K562 (cell line): ENCODE measurements around the gene TBC1D20. TPM values are rescaled to one million over a fixed set of nuclear protein-coding genes. Genes with fewer than 3 reads are reported as not detected.
A peak's percentile ranks its signal among the peaks of the same experiment; 100 is the strongest.

Experiments
- BDP1 ChIP-seq: IDR thresholded peaks from 3 replicates; pipeline ENCODE4 v1.6.1; 2011; ENCODE audit not compliant: insufficient read length, insufficient read depth
- CCAR2 ChIP-seq: fragments of 200-400 bp; formaldehyde crosslinking; IDR thresholded peaks from 2 replicates; pipeline ENCODE4 v1.6.1; 2017; ENCODE audit warnings: mild to moderate bottlenecking, low read depth, low read length
- CEBPG ChIP-seq, 3 experiments: fragments of 200-800 bp in 1 of 3; sonication (Bioruptor generic) in 1 of 3; sonication (generic) in 1 of 3; formaldehyde crosslinking in 1 of 3; IDR thresholded peaks in 2 of 3; conservative IDR thresholded peaks in 1 of 3; 2 replicates each; pipeline versions ENCODE4 v1.6.1 to v1.8.0; 2016 to 2022; ENCODE audit warnings: missing compliant biosample characterization in 2 of 3, missing genetic modification characterization in 2 of 3, mild to moderate bottlenecking in 1 of 3, missing genetic modification reagents in 1 of 3
- CHD1 ChIP-seq: fragments of 200-600 bp; sonication (generic); IDR thresholded peaks from one replicate; pipeline ENCODE4 v1.6.1; 2012; ENCODE audit warnings: mild to moderate bottlenecking, moderate library complexity, low read length, inconsistent platforms
- CXXC5 ChIP-seq: fragments of 250-450 bp; sonication (Bioruptor Pico); IDR thresholded peaks from 2 replicates; pipeline ENCODE4 v1.8.0; 2022; ENCODE audit warnings: inconsistent platforms, mild to moderate bottlenecking, moderate library complexity
- HDAC1 ChIP-seq, 2 experiments: fragments of 450-650 bp; IDR thresholded peaks; 2 replicates each; pipeline ENCODE4 v1.6.1; 2016 to 2017; ENCODE audit warnings: inconsistent platforms in 1 of 2, mild to moderate bottlenecking in 1 of 2, moderate library complexity in 1 of 2
- IFI16 ChIP-seq: fragments of 250-450 bp; sonication (Bioruptor Pico); IDR thresholded peaks from 2 replicates; pipeline ENCODE4 v2.1.2; 2022; ENCODE audit warnings: mild to moderate bottlenecking, inconsistent platforms
- MEF2A ChIP-seq: IDR thresholded peaks from 2 replicates; pipeline ENCODE4 v1.6.1; 2011; ENCODE audit warnings: low read depth, mild to moderate bottlenecking, low read length, moderate library complexity; ENCODE audit not compliant: control insufficient read depth
- RBFOX2 ChIP-seq: fragments of 200-400 bp; formaldehyde crosslinking; IDR thresholded peaks from 2 replicates; pipeline ENCODE4 v1.6.1; 2017; ENCODE audit warnings: low read depth, mild to moderate bottlenecking, low read length, moderate library complexity
- RBM25 ChIP-seq: fragments of 200-400 bp; formaldehyde crosslinking; IDR thresholded peaks from 2 replicates; pipeline ENCODE4 v1.6.1; 2018; ENCODE audit warnings: low read length, low read depth, moderate library complexity; ENCODE audit not compliant: severe bottlenecking
- RCOR1 ChIP-seq, 2 experiments: IDR thresholded peaks; 2 replicates each; pipeline ENCODE4 v1.6.1; 2012; ENCODE audit warnings: low read depth in 2 of 2, low read length in 2 of 2, borderline replicate concordance in 1 of 2, improper control_type of control experiment in 1 of 2
- SP1 ChIP-seq: sonication (generic); formaldehyde crosslinking; IDR thresholded peaks from 2 replicates; pipeline ENCODE4 v1.8.1; 2022; ENCODE audit warnings: mild to moderate bottlenecking, missing genetic modification reagents
- TEAD2 ChIP-seq: fragments of 450-650 bp; IDR thresholded peaks from 2 replicates; pipeline ENCODE4 v1.6.1; 2016; ENCODE audit warnings: missing genetic modification characterization, control low read depth, missing compliant biosample characterization
- ZNF217 ChIP-seq: sonication (generic); formaldehyde crosslinking; IDR thresholded peaks from 2 replicates; pipeline ENCODE4 v1.8.0; 2022; ENCODE audit warnings: mild to moderate bottlenecking, missing genetic modification reagents
- polyA plus RNA-seq, 8 experiments: library from polyadenylated mRNA; depleted of rRNA in 4 of 8; stranded (reverse) in 5 of 8; unstranded in 3 of 8; fragments of >200 nt; fragmentation: Nextera tagmentation in 2 of 8; fragmentation: Illumina TruSeq in 1 of 8; extraction: Ambion mirVana in 2 of 8; extraction: Trizol in 1 of 8; gene quantifications; 2 replicates each; pipeline versions ENCODE4 v1.2.1 to v1.2.3, GENCODE V29; 2011 to 2014; ENCODE audit warnings: inconsistent platforms in 1 of 8, missing spikeins in 1 of 8
- total RNA-seq, 7 experiments: library from RNA; depleted of rRNA in 6 of 7; stranded (reverse); fragments of >200 nt in 6 of 7; fragmentation: Illumina TruSeq in 2 of 7; extraction: Trizol in 2 of 7; gene quantifications; 2 replicates each; pipeline versions ENCODE4 v1.2.1 to v1.2.3, GENCODE V29; 2011 to 2021; ENCODE audit warnings: low replicate concordance in 1 of 7
- TF ChIP-seq, protein P1 (sequence below): sonication (generic); formaldehyde crosslinking; IDR thresholded peaks from 2 replicates; pipeline ENCODE4 v1.8.1; 2022; ENCODE audit warnings: missing genetic modification reagents
- TF ChIP-seq, protein P2 (sequence below): sonication (generic); formaldehyde crosslinking; IDR thresholded peaks from 2 replicates; pipeline ENCODE4 v1.8.0; 2022; ENCODE audit warnings: missing genetic modification reagents, mild to moderate bottlenecking, moderate library complexity, borderline replicate concordance
- TF ChIP-seq, protein P3 (sequence below): fragments of 250-450 bp; sonication (Bioruptor Pico); IDR thresholded peaks from 2 replicates; pipeline ENCODE4 v1.5.1; 2021; ENCODE audit warnings: mild to moderate bottlenecking
- TF ChIP-seq, protein P4 (sequence below): fragments of 450-650 bp; IDR thresholded peaks from 2 replicates; pipeline ENCODE4 v1.6.1; 2016
- TF ChIP-seq, protein P5 (sequence below): fragments of 450-650 bp; conservative IDR thresholded peaks from 2 replicates; pipeline ENCODE4 v1.6.1; 2016; ENCODE audit warnings: missing genetic modification characterization, low read depth, mild to moderate bottlenecking, control low read depth, missing compliant biosample characterization

Gene TBC1D20
- total and polyA plus RNA-seq, 9 of the 15 experiments (the other 6 are each of a cell fraction or from before 2014, with no cell fraction given) = 7.0 to 25.3 (median 15.1) TPM

DNA sequence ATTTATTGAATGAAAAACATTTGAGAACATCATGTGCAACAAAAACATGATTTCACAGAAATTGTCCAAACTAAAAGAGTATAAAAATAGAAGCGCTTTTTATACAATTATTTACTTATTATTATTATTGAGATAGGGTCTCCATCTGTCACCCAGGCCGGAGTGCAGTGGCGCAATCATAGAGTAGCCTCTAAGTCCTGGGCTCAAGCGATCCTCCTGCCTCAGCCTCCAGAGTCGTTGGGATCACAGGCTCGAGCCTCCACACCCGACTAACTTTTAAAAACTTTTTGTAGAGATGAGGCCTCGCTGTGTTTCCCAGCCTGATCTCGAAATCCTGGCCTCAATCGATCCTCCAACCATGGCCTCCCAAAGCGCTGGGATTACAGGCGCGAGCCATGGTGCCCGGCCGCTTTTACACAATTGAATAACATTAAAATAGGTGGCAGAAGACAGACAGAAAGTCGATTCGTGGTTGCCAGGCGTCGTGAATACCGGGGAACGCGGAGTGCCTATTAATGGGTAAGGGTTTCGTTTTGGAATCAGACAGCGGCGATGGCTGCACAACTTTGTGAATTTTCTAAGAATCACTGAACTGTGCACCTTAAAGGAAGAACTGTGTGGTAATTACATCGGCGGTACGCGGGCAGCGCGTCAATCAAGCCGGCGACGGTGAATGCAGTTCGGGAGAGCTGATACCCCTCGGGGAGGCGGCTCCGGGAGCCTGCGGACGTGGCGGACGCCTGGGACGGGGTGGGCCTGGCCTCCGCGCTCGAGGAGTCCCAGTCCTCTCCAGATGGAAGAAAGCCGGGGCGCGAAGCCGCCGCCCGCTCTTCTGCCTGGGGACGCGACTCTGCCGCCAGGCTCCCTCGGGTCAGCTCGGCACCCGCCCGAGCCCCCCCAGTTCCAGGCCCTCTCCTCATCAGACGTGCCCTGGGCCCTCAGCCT is 807 bp downstream of the TBC1D20 start (continued):
- TF ChIP-seq, protein P1, sequence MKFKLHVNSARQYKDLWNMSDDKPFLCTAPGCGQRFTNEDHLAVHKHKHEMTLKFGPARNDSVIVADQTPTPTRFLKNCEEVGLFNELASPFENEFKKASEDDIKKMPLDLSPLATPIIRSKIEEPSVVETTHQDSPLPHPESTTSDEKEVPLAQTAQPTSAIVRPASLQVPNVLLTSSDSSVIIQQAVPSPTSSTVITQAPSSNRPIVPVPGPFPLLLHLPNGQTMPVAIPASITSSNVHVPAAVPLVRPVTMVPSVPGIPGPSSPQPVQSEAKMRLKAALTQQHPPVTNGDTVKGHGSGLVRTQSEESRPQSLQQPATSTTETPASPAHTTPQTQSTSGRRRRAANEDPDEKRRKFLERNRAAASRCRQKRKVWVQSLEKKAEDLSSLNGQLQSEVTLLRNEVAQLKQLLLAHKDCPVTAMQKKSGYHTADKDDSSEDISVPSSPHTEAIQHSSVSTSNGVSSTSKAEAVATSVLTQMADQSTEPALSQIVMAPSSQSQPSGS (CRISPR knock-in tag) = no peak
- no peak for TF ChIP-seq BDP1
- TF ChIP-seq, protein P2, sequence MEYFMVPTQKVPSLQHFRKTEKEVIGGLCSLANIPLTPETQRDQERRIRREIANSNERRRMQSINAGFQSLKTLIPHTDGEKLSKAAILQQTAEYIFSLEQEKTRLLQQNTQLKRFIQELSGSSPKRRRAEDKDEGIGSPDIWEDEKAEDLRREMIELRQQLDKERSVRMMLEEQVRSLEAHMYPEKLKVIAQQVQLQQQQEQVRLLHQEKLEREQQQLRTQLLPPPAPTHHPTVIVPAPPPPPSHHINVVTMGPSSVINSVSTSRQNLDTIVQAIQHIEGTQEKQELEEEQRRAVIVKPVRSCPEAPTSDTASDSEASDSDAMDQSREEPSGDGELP (CRISPR knock-in tag) = peak; percentile 45; the same call in 1 of the 2 replicates
- no peak for TF ChIP-seq SP1 (CRISPR knock-in tag)
- TF ChIP-seq, protein P3, sequence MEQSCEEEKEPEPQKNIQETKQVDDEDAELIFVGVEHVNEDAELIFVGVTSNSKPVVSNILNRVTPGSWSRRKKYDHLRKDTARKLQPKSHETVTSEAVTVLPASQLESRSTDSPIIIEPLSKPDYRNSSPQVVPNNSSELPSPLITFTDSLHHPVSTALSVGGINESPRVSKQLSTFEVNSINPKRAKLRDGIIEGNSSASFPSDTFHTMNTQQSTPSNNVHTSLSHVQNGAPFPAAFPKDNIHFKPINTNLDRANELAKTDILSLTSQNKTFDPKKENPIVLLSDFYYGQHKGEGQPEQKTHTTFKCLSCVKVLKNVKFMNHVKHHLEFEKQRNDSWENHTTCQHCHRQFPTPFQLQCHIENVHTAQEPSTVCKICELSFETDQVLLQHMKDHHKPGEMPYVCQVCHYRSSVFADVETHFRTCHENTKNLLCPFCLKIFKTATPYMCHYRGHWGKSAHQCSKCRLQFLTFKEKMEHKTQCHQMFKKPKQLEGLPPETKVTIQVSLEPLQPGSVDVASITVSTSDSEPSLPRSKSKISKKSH (CRISPR knock-in tag) = no peak
- no peak for TF ChIP-seq CCAR2
- TF ChIP-seq MEF2A = no peak
- TF ChIP-seq, protein P4, sequence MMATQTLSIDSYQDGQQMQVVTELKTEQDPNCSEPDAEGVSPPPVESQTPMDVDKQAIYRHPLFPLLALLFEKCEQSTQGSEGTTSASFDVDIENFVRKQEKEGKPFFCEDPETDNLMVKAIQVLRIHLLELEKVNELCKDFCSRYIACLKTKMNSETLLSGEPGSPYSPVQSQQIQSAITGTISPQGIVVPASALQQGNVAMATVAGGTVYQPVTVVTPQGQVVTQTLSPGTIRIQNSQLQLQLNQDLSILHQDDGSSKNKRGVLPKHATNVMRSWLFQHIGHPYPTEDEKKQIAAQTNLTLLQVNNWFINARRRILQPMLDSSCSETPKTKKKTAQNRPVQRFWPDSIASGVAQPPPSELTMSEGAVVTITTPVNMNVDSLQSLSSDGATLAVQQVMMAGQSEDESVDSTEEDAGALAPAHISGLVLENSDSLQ = peak; percentile 83
- TF ChIP-seq CHD1 = peak; percentile 91
- peak; percentile 28; the same call in 1 of the 2 replicates for TF ChIP-seq CEBPG (CRISPR knock-in tag; IDR thresholded peaks at IDR 0.05)
- peak in 1 of 2 experiments; percentile 43; a peak in 1 of 4 replicates for TF ChIP-seq CEBPG (tag; conservative IDR thresholded peaks at IDR 0.05 in 1 of 2, IDR thresholded peaks at IDR 0.05 in 1 of 2)
- TF ChIP-seq CXXC5 (CRISPR knock-in tag) = no peak
- TF ChIP-seq RCOR1 (IDR thresholded peaks at IDR 0.05; ENCODE audit: borderline replicate concordance in 1 of 2, low read depth in 2 of 2, low read length in 2 of 2) = peak in 1 of 2 experiments; percentile 31; a peak in 1 of 4 replicates
- peak; percentile 61 for TF ChIP-seq RBM25
- TF ChIP-seq ZNF217 = no peak
- TF ChIP-seq RBFOX2 = peak; percentile 78
- TF ChIP-seq, protein P5, sequence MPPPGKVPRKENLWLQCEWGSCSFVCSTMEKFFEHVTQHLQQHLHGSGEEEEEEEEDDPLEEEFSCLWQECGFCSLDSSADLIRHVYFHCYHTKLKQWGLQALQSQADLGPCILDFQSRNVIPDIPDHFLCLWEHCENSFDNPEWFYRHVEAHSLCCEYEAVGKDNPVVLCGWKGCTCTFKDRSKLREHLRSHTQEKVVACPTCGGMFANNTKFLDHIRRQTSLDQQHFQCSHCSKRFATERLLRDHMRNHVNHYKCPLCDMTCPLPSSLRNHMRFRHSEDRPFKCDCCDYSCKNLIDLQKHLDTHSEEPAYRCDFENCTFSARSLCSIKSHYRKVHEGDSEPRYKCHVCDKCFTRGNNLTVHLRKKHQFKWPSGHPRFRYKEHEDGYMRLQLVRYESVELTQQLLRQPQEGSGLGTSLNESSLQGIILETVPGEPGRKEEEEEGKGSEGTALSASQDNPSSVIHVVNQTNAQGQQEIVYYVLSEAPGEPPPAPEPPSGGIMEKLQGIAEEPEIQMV = no peak
- no peak for TF ChIP-seq TEAD2 (tag)
- no peak for TF ChIP-seq IFI16
- 0 out of 4 replicates have a peak, but pooled peaks of 1 of the 2 experiments have one; percentile 33 for TF ChIP-seq HDAC1 (IDR thresholded peaks at IDR 0.05)
